Small intestine (tissue), 7 donors: ENCODE results near the gene CBLIF. TPM values are rescaled to one million over a fixed set of nuclear protein-coding genes. Genes with fewer than 3 reads are reported as not detected.
"Not testable (repeated sequence)": the region's sequence is repeated elsewhere in the genome, so short reads cannot be mapped to it uniquely, and the experiment has no call there.

Experiments
- DNase-seq, 2 donors: peaks; one replicate each; pipeline versions ENCODE4 v3.0.0 to v3.0.0-alpha.2; 2013
- FAIRE-seq: peaks from 2 replicates; lab custom pipeline; 2012; peaks lifted over from hg19 to GRCh38; lab: Jason Lieb, UNC
- H3K27ac ChIP-seq, 3 donors: one replicate each; pipeline ENCODE4 v1.5.1; 2013; ENCODE audit warnings: low read length in 2 of 3, mild to moderate bottlenecking in 2 of 3, control low read depth in 1 of 3, inconsistent platforms in 1 of 3, low read depth in 1 of 3, moderate library complexity in 1 of 3
- H3K27me3 ChIP-seq, 3 donors: one replicate each; pipeline ENCODE4 v1.6.1; 2013; ENCODE audit warnings: low read length in 3 of 3, inconsistent platforms in 1 of 3; ENCODE audit not compliant: control insufficient read depth in 3 of 3, insufficient read depth in 3 of 3
- H3K36me3 ChIP-seq, 3 donors: one replicate each; pipeline ENCODE4 v1.6.1; 2013; ENCODE audit warnings: low read length in 3 of 3, inconsistent platforms in 1 of 3, low read depth in 1 of 3, mild to moderate bottlenecking in 1 of 3, moderate library complexity in 1 of 3; ENCODE audit not compliant: control insufficient read depth in 3 of 3, insufficient read depth in 2 of 3
- H3K4me1 ChIP-seq, 3 donors: one replicate each; pipeline ENCODE4 v1.6.1; 2013; ENCODE audit warnings: low read length in 2 of 3, inconsistent platforms in 1 of 3, low read depth in 1 of 3, mild to moderate bottlenecking in 1 of 3, moderate library complexity in 1 of 3; ENCODE audit not compliant: control insufficient read depth in 3 of 3, insufficient read depth in 2 of 3
- H3K4me3 ChIP-seq, 3 donors: one replicate each; pipeline ENCODE4 v1.5.1; 2013; ENCODE audit warnings: low read length in 3 of 3, control low read depth in 1 of 3, inconsistent platforms in 1 of 3, low read depth in 1 of 3, mild to moderate bottlenecking in 1 of 3, moderate library complexity in 1 of 3
- H3K9me3 ChIP-seq, 2 donors: one replicate each; pipeline ENCODE4 v1.6.1; 2013; ENCODE audit warnings: low read depth in 1 of 2, low read length in 1 of 2; ENCODE audit not compliant: control insufficient read depth in 2 of 2, insufficient read depth in 1 of 2
- WGBS, 3 donors: extraction: QIAGEN DNeasy Blood & Tissue Kit; methylation state at CpG; one replicate each; pipeline ENCODE4 v1.1.7; 2013; 5-methylcytosine and 5-hydroxymethylcytosine counted together
- polyA plus RNA-seq, 4 donors: library from polyadenylated mRNA; stranded (reverse) in 3 of 4; unstranded in 1 of 4; fragments of 200-250 nt in 3 of 4; fragments of 120-200 nt in 1 of 4; gene quantifications; one replicate each; pipeline versions ENCODE4 v1.2.1 to v1.2.3, GENCODE V29; 2013
- donor health status: healthy with polysubstance abuse.
- donor health status: control.
- donor health status: control.
- donor health status: Bipolar disorder and iron deficiency.
- donor health status: healthy.

The CBLIF gene
- polyA plus RNA-seq, 4 donors, result 0.13 to 2.1 TPM; not detected in 2

- H3K4me3 ChIP-seq, result no peak overlapping the region
- FAIRE-seq, result no peak
- H3K4me1 ChIP-seq, result peaks cover 0 to 21% (median 2%) of the 10 kb centered on the region in 3 donors
- no peak for DNase-seq
- peak overlapping the region in 1 of 3 donors; percentile 90 for H3K27ac ChIP-seq
- WGBS, 3 donors, result 82 to 83% (median 82%) methylated on average over 4 of the region's 4 CpGs
- H3K36me3 ChIP-seq, result peaks cover 5 to 44% (median 7%) of the 10 kb centered on the region in 3 donors
- no peaks in the 10 kb centered on the region for H3K27me3 ChIP-seq
- H3K9me3 ChIP-seq, result peaks cover 0 to 11% of the 10 kb centered on the region in 2 donors
Measured at GRCh38 chr11:59785818-59786217, 59.5 kb downstream of the CBLIF start.

- peak overlapping the region in 1 of 3 donors; percentile 3 for H3K27ac ChIP-seq
- peaks cover 4 to 40% (median 5%) of the 10 kb centered on the region in 3 donors for H3K36me3 ChIP-seq
- not testable (repeated sequence) for DNase-seq, H3K27me3 ChIP-seq, H3K4me3 ChIP-seq, FAIRE-seq
- 70 to 79% (median 73%) methylated on average over 5 of the region's 5 CpGs for WGBS, 3 donors
- peaks cover 0 to 23% (median 2%) of the 10 kb centered on the region in 3 donors for H3K4me1 ChIP-seq
- peaks cover 0 to 11% of the 10 kb centered on the region in 2 donors for H3K9me3 ChIP-seq
Measured at GRCh38 chr11:59784441-59784840, 60.9 kb downstream of the CBLIF start.

GRCh38 chr11:59783632-59784090 is 61.6 kb downstream of the CBLIF start:
- DNase-seq, result no peak
- Histone ChIP-seq H3K27me3 (no peaks in the 10 kb centered on the region), H3K27ac (no peak overlapping the region), H3K36me3 (peaks cover 2 to 33% (median 4%) of the 10 kb centered on the region in 3 donors), H3K4me3 (no peak overlapping the region), H3K9me3 (peaks cover 0 to 11% of the 10 kb centered on the region in 2 donors), H3K4me1 (peaks cover 0 to 30% (median 4%) of the 10 kb centered on the region in 3 donors)
- no peak for FAIRE-seq
- 81 to 93% (median 82%) methylated on average over 4 of the region's 4 CpGs for WGBS, 3 donors

GRCh38 chr11:59782080-59782479 is 63.2 kb downstream of the CBLIF start:
- DNase-seq (peak in 1 of 2 donors; percentile 58), FAIRE-seq (no peak)
- Histone ChIP-seq H3K27ac (no peak overlapping the region), H3K4me1 (peaks cover 1 to 35% (median 12%) of the 10 kb centered on the region in 3 donors), H3K4me3 (no peak overlapping the region), H3K27me3 (no peaks in the 10 kb centered on the region), H3K9me3 (peaks cover 0 to 11% of the 10 kb centered on the region in 2 donors), H3K36me3 (peaks cover 0 to 29% (median 0%) of the 10 kb centered on the region in 3 donors)
- 51 to 72% (median 56%) methylated on average over 2 of the region's 2 CpGs for WGBS, 3 donors

GRCh38 chr11:59779487-59779886 is 65.8 kb downstream of the CBLIF start:
- FAIRE-seq (no peak), DNase-seq (no peak)
- peaks cover 11 to 40% (median 15%) of the 10 kb centered on the region in 3 donors for H3K4me1 ChIP-seq
- peaks cover 0 to 28% (median 4%) of the 10 kb centered on the region in 3 donors for H3K36me3 ChIP-seq
- peaks cover 0 to 8% of the 10 kb centered on the region in 2 donors for H3K9me3 ChIP-seq
- H3K4me3 ChIP-seq, result no peak overlapping the region
- WGBS, 3 donors, result 20 to 28% (median 21%) methylated on average over 1 of the region's 1 CpG
- peak overlapping the region in 1 of 3 donors; percentile 81 for H3K27ac ChIP-seq
- no peaks in the 10 kb centered on the region for H3K27me3 ChIP-seq

Other genes with a start within 250 kb of the CBLIF start
- gene OSBP, start 229.7 kb downstream of the CBLIF start, polyA plus RNA-seq, result 10 to 100 TPM; 22.2 to 45.3 (median 26.6) TPM
- 10 to 100 TPM; 14.5 to 36.2 (median 19.0) TPM for gene PATL1, start 176.5 kb downstream of the CBLIF start, polyA plus RNA-seq
- not detected for gene OR10V1, start 131.7 kb downstream of the CBLIF start, polyA plus RNA-seq
- 10 to 100 TPM; 34.9 to 91.8 (median 60.8) TPM for gene STX3, start 90.1 kb downstream of the CBLIF start, polyA plus RNA-seq
- gene MRPL16, start 34.7 kb downstream of the CBLIF start, polyA plus RNA-seq, result 100 to 1,000 TPM in 1 of 4 donors, 10 to 100 TPM in 3; 41.1 to 113 (median 58.6) TPM
- gene TCN1, start 21.0 kb upstream of the CBLIF start, polyA plus RNA-seq, result 1 to 10 TPM in 1 of 4 donors, under 1 TPM in 1, not detected in 2; 0.03 to 1.9 TPM
- not detected for gene OOSP3, start 33.3 kb upstream of the CBLIF start, polyA plus RNA-seq
- not detected for gene OOSP1, start 92.9 kb upstream of the CBLIF start, polyA plus RNA-seq
- gene OOSP4A, start 118.5 kb upstream of the CBLIF start, polyA plus RNA-seq, result under 1 TPM in 1 of 4 donors, not detected in 3; 0.09 TPM
- not detected for gene OOSP4B, start 171.7 kb upstream of the CBLIF start, polyA plus RNA-seq
- gene OOSP2, start 194.9 kb upstream of the CBLIF start, polyA plus RNA-seq, result not detected
- under 1 TPM in 1 of 4 donors, not detected in 3; 0.38 TPM for gene MS4A3, start 211.2 kb upstream of the CBLIF start, polyA plus RNA-seq
- under 1 TPM in 3 of 4 donors, not detected in 1; 0.01 to 0.81 (median 0.45) TPM for gene MS4A2, start 243.2 kb upstream of the CBLIF start, polyA plus RNA-seq